Activated B cell treated with CpG ODN at 0.5 μM for 24 hours (primary cell): ENCODE data around the gene FCF1. TPM values are rescaled to one million over a fixed set of nuclear protein-coding genes. Genes with fewer than 3 reads are reported as not detected.

Source experiments
- ATAC-seq: fragments of 200-7000 bp; cut with Tn5 transposase; one replicate; pipeline ENCODE4 v1.10.0; 2021; ENCODE audit warnings: low read depth, mild to moderate bottlenecking, moderate library complexity
- CTCF ChIA-PET: fragments of 350-600 bp; sonication (Branson Sonifier 250); formaldehyde crosslinking; loops from one replicate; lab custom pipeline; 2021; ENCODE audit warnings: antibody characterized with exemption; lab: Charles Lee
- POLR2A ChIA-PET: fragments of 350-600 bp; sonication (Branson Sonifier 250); formaldehyde crosslinking; loops from one replicate; lab custom pipeline; 2021; ENCODE audit warnings: antibody characterized with exemption; lab: Charles Lee
- DNase-seq: peaks from one replicate; pipeline ENCODE4 v3.0.0; 2022
- H3K27ac Mint-ChIP-seq: one replicate; pipeline ENCODE4 v1.8.0; 2020; ENCODE audit warnings: mixed read lengths
- H3K27me3 Mint-ChIP-seq: one replicate; pipeline ENCODE4 v1.8.0; 2021; ENCODE audit warnings: mixed read lengths
- H3K36me3 Mint-ChIP-seq: one replicate; pipeline ENCODE4 v1.8.0; 2021; ENCODE audit warnings: low read depth, mixed read lengths
- H3K4me1 Mint-ChIP-seq: one replicate; pipeline ENCODE4 v1.8.0; 2021; ENCODE audit warnings: mixed read lengths
- H3K4me3 Mint-ChIP-seq: one replicate; pipeline ENCODE4 v1.8.0; 2020; ENCODE audit warnings: mild to moderate bottlenecking, mixed read lengths
- H3K9me3 Mint-ChIP-seq: one replicate; pipeline ENCODE4 v1.8.0; 2020; ENCODE audit warnings: mixed read lengths
- CTCF ChIP-seq: fragments of 200-600 bp; IDR thresholded peaks from one replicate; pipeline ENCODE4 v1.8.0; 2022; ENCODE audit warnings: antibody characterized with exemption, mild to moderate bottlenecking
- intact Hi-C: fragments of 100-400 bp; cut with micrococcal nuclease; formaldehyde crosslinking; loops from one replicate; pipeline ENCODE4 v1.15.1; 2024
- total RNA-seq: library from RNA; stranded (reverse); gene quantifications from 2 replicates; pipeline ENCODE4 v1.2.3, GENCODE V29; 2022

Gene FCF1
- total RNA-seq, 1 donor from 2014 or later, result 49.5 TPM

GRCh38 chr14:74669256-74669655 is 43.7 kb upstream of the FCF1 start:
- Mint-ChIP-seq H3K4me3 (no peak overlapping the region), H3K27me3 (no peaks in the 10 kb centered on the region), H3K9me3 (no peaks in the 10 kb centered on the region), H3K27ac (no peak overlapping the region), H3K36me3 (peaks cover 88% of the 10 kb centered on the region), H3K4me1 (no peaks in the 10 kb centered on the region)
- ChIA-PET CTCF (no interaction called here), POLR2A (no interaction called here)
- intact Hi-C loops, result no loop called here
- DNase-seq (no peak), ATAC-seq (no peak)
- no peak for TF ChIP-seq CTCF

GRCh38 chr14:74669846-74670245 is 43.1 kb upstream of the FCF1 start:
- ATAC-seq (no peak), DNase-seq (no peak)
- TF ChIP-seq CTCF, result no peak
- no peaks in the 10 kb centered on the region for H3K9me3 Mint-ChIP-seq
- intact Hi-C loops, result no loop called here
- CTCF ChIA-PET, result no interaction called here
- no peaks in the 10 kb centered on the region for H3K27me3 Mint-ChIP-seq
- peaks cover 88% of the 10 kb centered on the region for H3K36me3 Mint-ChIP-seq
- H3K4me1 Mint-ChIP-seq, result no peaks in the 10 kb centered on the region
- POLR2A ChIA-PET, result no interaction called here
- H3K4me3 Mint-ChIP-seq, result no peak overlapping the region
- H3K27ac Mint-ChIP-seq, result no peak overlapping the region

GRCh38 chr14:74670726-74671411 is 42.1 kb upstream of the FCF1 start:
- TF ChIP-seq CTCF, result no peak
- Mint-ChIP-seq H3K9me3 (no peaks in the 10 kb centered on the region), H3K27ac (no peak overlapping the region), H3K27me3 (no peaks in the 10 kb centered on the region), H3K4me1 (no peaks in the 10 kb centered on the region), H3K4me3 (no peak overlapping the region), H3K36me3 (peaks cover 91% of the 10 kb centered on the region)
- ATAC-seq, result no peak
- POLR2A ChIA-PET, result no interaction called here
- CTCF ChIA-PET, result no interaction called here
- DNase-seq, result no peak
- intact Hi-C loops, result no loop called here

- H3K4me1 Mint-ChIP-seq, result no peaks in the 10 kb centered on the region
- DNase-seq, result no peak
- H3K27me3 Mint-ChIP-seq, result no peaks in the 10 kb centered on the region
- ChIA-PET POLR2A (no interaction called here), CTCF (no interaction called here)
- no peaks in the 10 kb centered on the region for H3K9me3 Mint-ChIP-seq
- no peak for TF ChIP-seq CTCF
- H3K4me3 Mint-ChIP-seq, result no peak overlapping the region
- no peak overlapping the region for H3K27ac Mint-ChIP-seq
- H3K36me3 Mint-ChIP-seq, result peaks cover 89% of the 10 kb centered on the region
- intact Hi-C loops, result no loop called here
- no peak for ATAC-seq
Measured at GRCh38 chr14:74671789-74672188, 41.2 kb upstream of the FCF1 start.

GRCh38 chr14:74673768-74674167 is 39.2 kb upstream of the FCF1 start:
- no peak overlapping the region for H3K27ac Mint-ChIP-seq
- ATAC-seq (no peak), DNase-seq (no peak)
- intact Hi-C loops, result no loop called here
- H3K9me3 Mint-ChIP-seq, result no peaks in the 10 kb centered on the region
- no peak for TF ChIP-seq CTCF
- H3K4me3 Mint-ChIP-seq, result no peak overlapping the region
- POLR2A ChIA-PET, result no interaction called here
- CTCF ChIA-PET, result no interaction called here
- no peaks in the 10 kb centered on the region for H3K4me1 Mint-ChIP-seq
- no peaks in the 10 kb centered on the region for H3K27me3 Mint-ChIP-seq
- H3K36me3 Mint-ChIP-seq, result peaks cover 77% of the 10 kb centered on the region
